ENCODE results near the gene QRICH1.

QRICH1 gene, protein sequence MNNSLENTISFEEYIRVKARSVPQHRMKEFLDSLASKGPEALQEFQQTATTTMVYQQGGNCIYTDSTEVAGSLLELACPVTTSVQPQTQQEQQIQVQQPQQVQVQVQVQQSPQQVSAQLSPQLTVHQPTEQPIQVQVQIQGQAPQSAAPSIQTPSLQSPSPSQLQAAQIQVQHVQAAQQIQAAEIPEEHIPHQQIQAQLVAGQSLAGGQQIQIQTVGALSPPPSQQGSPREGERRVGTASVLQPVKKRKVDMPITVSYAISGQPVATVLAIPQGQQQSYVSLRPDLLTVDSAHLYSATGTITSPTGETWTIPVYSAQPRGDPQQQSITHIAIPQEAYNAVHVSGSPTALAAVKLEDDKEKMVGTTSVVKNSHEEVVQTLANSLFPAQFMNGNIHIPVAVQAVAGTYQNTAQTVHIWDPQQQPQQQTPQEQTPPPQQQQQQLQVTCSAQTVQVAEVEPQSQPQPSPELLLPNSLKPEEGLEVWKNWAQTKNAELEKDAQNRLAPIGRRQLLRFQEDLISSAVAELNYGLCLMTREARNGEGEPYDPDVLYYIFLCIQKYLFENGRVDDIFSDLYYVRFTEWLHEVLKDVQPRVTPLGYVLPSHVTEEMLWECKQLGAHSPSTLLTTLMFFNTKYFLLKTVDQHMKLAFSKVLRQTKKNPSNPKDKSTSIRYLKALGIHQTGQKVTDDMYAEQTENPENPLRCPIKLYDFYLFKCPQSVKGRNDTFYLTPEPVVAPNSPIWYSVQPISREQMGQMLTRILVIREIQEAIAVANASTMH

DNA sequence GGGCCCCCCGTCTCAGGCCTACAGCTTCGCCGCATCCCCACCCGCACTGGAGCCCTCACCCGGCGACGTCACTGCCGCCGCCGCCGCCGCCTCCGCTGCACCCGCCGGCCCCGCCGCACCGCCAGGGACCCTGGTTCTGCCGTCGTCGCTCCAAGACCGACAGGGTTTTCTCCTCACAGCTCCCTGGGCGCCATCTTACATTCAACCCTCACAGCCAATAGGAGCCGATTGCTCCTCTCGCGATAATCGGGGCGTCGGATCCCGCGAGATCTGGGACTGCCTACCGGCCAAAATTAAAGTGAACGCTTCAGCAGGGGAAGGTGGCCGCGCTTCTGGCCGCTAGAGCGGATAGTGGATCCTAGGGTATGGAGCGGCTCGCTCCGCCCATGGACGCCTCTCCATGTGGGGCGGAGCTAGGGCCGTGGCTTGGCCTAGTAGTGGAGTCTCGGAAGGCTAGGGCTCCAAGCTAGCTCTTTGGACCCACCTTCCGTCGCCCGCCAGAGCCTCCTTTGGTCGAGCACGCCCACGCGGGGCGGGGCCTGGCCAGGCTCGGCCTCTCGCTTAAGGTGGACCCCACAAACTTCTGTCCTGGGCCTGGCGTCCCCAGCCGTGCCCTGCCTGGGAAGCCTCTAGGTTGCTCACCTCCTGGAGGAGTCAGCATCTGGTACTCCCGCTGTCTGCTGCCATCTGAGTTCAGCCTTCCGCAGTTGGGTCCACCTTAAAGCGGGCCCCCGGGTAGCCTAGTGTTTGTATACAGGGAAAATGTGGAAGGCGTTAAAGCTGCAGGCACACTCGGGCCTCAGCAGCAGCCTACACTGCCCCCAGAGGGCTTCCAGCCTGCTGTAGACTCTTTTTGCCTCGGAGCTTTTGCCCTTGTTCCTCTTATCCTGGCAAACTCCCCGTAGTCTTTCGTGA lies at the start of gene QRICH1:
TSS of gene QRICH1 (minus strand) at position 219 of the 915 bp plus-strand sequence. CDS start 17,054 bp downstream, outside the sequence.
- peak; percentile 98 for DNase-seq (ENCODE audit: low spot score)

GRCh38 chr3:49140080-49140479 lies 46.2 kb upstream of the QRICH1 start:
- DNase-seq (ENCODE audit: low spot score): no peak

GRCh38 chr3:49135499-49135898 lies 41.6 kb upstream of the QRICH1 start:
- no peak for DNase-seq (ENCODE audit: low spot score)

DNA sequence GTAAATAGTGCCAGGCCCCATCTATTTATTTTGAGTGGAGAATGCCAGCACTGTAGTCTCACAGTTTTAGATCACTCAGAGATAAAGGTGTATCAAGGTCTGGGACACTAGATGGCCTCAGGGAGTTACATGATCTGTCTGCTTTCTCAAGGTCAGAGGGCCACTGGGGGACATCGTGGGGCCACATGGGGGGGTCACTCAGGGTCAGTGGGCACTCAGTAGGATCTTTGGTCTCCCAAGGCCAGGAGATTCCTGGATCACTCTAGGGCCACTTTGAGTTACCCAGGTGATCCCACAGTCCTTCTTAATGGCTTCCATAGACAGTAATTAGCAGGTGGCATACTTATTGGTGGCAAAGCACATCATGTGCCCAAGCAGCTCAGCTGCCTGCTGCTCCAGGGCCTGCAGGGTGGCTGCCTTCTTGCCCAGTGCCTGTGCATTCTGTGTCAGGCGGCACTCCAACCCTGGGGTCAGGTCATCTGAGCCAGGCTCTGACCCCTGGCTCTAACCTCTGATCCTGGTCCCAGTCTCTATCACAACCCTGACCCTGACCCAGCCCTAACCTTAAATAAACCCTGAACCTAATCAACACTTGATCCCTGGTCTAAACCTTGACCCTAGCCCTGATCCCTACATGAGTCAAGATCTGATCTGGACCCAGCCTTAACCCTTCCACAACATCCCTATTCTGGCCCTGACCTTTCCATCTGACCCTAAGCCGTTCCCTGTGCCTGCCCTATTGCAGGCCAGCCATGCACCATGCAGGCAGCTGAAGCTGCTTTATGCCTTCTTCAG lies 40.8 kb upstream of the QRICH1 start:
- DNase-seq (ENCODE audit: low spot score): no peak

GRCh38 chr3:49133226-49133951 lies 39.5 kb upstream of the QRICH1 start:
- DNase-seq (ENCODE audit: low spot score): no peak

- DNase-seq (ENCODE audit: low spot score): no peak
Observed at GRCh38 chr3:49132437-49133225, 38.8 kb upstream of the QRICH1 start, which contains the start of gene LAMB2. TSS of gene LAMB2 (minus strand) at chr3:49133050. CDS start at chr3:49132867, 183 bp downstream.

GRCh38 chr3:49132073-49132436 lies 38.2 kb upstream of the QRICH1 start:
- DNase-seq (ENCODE audit: low spot score): no peak

DNA sequence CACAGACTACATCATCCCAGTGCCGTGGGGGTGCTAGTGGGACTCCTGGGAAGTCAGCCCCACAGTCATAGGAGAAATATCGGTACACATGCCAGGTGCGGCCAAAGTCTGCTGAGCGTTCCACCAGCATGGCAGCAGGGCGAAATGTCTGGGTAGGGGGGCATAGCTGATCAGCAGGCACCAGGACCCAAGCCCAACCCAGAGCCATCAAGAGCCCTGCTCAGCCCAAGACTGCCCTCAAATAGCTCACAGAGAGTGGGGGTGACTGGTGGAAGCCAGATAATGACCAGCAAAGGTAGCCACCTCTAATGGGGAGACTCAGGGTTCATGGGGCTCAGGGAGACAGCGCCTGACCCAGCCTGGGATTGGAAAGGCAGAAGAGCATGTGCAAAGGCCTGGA lies 37.7 kb upstream of the QRICH1 start:
- no peak for DNase-seq (ENCODE audit: low spot score)

DNA sequence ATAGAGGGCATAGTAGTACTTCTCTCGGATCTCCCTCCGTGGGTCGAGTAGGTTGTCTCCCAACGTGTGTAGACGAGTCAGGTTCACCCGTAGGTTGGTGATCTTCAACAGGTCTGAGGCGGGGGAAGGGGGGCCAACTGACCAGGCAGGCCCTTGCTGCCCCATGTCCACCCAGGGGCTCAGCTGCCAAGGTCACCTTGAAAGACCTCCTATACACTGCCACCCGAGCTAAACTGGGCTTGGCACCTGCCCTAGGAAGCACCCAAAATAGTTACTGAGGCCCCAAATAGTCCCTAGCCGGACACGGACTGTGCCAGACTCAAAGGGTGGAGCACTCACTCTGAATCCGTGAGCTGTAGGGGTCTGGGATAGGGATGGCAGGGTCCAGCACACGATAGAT lies 37.2 kb upstream of the QRICH1 start:
- DNase-seq (ENCODE audit: low spot score): no peak

DNA sequence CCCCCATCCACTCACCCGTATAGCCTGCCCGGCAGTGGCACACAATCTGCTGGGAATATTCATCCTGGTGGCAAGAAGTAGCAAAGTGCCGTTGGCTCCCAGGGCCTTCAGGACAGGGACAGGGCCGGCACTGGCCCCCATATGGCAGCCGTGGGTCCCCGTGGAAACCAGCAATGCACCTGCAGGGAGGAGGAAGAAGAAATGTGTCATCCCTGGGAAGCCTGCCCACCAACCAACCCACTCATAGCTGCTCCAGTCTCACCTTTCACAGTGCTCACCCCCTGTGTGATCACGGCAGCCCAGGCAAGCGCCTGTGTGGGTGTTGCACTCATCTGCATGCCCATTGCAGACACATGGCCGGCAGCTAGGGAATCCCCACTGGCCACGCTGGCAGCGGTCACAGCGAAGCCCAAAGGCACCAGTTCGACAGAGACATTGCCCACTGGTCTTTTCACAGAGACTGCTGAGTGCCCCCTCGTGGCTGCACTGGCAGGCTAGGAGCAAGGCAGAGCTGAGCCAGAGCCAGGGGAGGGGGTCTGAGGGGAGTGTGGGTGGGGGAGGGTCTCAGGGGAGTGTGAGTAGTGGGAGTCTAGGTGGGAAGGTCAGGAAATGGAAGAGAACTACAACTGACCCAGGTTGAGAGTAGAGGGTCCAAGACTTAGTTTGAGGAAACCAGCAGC lies 31.3 kb upstream of the QRICH1 start:
- DNase-seq (ENCODE audit: low spot score): no peak

DNA sequence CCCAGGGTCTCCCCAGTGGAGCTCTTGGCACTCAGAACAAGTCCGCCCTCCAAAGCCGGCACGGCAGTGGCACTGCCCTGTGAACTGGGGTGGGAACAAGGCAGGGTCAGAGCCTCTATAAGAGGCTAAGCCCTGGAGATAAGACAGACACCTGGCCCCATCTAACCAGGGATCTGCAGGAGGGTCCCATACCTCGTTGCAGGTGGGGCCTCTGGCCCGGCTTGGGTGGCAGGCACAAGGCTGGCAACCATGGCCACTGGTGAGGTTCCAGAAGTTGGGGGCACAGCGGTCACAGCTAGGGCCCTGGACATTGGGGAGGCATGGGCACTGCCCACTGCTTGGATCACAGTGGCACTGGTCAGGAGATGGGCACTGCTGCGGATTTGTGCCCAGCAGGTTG lies 30.3 kb upstream of the QRICH1 start:
- no peak for DNase-seq (ENCODE audit: low spot score)

- no peak for DNase-seq (ENCODE audit: low spot score)
Observed at GRCh38 chr3:49123687-49124086, 29.8 kb upstream of the QRICH1 start.

DNA sequence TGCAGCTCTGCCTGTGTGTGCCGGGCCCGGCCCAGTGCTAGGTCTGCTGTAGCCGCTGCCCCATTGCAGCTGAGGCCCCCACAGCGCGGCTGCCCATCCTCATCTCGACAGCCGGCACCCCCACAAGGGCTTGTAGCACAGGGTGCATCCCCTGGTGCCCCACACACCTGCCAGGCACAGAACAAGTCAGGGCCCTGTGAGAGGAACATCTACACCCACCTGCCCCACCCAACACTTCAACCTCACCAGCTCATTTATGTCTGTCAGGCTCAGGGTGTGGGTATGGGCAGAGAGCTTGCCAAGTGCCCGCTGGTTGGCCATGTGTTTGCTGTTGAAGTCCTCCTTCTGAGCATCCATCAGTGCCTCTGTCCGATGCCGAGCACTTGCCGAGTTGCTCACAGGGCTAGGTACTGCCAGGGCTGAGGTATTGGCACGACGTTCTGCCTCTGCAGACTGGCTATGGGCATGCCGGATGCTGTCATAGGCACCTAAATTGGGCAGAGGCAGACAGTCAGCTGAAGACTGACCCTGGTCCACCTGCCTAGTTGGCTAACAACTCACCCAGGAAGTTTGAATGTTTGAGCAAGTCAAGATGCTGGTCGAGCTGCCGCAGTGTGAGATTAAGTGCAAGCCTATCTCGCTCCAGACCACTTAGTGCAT lies 29.1 kb upstream of the QRICH1 start:
- DNase-seq (ENCODE audit: low spot score): no peak

- no peak for DNase-seq (ENCODE audit: low spot score)
Observed at GRCh38 chr3:49122451-49122850, 28.6 kb upstream of the QRICH1 start.

DNA sequence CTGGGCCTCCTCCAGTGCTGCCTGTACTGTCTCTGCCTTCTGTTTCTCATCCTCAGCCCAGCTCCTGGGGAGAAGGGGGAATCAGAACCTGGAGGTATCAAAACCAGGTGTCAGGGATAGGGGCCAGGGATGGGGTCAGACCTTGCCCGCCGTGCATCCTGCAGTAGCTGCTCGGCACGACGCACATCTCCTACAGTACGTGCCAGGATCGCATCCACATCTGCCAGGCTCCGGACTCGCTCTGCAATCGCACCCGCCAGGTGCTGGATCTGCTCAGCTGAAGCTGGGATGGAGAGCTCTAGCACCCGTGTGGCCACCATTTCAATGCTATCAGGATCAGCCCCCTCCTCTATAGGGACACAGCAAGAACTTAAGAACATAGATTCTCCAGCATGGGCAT lies 28.2 kb upstream of the QRICH1 start:
- no peak for DNase-seq (ENCODE audit: low spot score)

GRCh38 chr3:49121132-49121736 lies 27.4 kb upstream of the QRICH1 start:
- DNase-seq (ENCODE audit: low spot score): no peak

DNA sequence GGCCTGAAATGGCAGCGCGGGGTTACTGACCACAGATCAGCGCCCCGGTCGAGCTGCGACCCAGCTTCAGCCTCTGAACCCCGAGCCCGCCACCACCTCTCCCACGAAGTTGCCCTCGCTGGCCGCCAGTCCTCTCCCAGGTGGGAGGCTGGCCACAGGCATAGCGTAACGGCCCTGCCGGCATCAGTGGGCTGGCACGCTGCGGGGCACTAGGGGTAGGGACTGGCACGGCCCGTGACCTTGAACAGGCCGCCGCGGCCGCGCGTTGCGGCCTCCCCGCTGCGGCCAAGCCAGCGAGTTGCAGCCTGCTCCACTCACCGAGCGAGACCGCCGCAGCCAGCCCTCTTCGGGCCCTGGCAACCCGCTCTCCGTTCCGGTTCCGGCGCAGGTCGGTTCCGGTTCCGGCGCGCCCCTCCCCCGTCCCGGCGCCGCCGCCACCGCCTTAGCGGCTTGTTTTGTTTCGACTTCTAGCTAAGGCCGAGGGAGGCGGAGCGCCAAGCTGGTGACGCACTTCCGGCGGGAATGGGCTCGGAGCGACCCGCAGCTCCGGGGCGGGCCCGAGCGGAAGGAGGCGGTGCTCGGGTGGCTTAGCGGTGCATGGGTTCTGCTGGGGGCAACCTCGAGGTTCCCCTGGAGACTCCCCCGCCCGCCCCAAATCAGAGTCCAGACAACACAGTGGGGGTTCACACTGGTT lies 26.7 kb upstream of the QRICH1 start, which contains the start of gene USP19:
TSS of gene USP19 (minus strand) at position 386 of the 694 bp plus-strand sequence. CDS start 1,678 bp downstream, outside the sequence.
- DNase-seq (ENCODE audit: low spot score): peak; percentile 93

DNA sequence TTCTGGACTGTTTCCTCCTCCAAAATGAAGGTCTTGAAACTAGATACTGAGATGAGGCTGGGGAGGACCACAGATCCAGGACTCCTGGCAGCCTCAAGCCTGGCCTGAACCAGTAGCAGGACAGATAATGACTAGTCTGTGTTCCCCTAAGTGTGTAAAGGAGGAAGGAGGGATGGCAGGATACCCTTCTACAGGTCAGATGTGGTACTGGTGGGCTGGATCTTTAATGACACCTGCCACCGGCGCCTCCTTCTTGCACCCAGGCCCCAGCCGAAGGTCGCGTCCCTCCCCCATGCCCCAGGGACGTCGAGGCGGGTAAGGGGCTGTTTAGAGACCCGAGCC lies 26.2 kb upstream of the QRICH1 start:
- no peak for DNase-seq (ENCODE audit: low spot score)

Data from CD4-positive, alpha-beta T cell treated with Interleukin-15 for 4 hours (primary cell).